Measurements from ENCODE around the gene MYO1H. TPM values are rescaled to one million over a fixed set of nuclear protein-coding genes. Genes with fewer than 3 reads are reported as not detected.
"Not testable (repeated sequence)": the region's sequence is repeated elsewhere in the genome, so short reads cannot be mapped to it uniquely, and the experiment has no call there.

MYO1H gene
- polyA plus RNA-seq, 4 donors: 1.6 TPM; not detected in 3

DNA sequence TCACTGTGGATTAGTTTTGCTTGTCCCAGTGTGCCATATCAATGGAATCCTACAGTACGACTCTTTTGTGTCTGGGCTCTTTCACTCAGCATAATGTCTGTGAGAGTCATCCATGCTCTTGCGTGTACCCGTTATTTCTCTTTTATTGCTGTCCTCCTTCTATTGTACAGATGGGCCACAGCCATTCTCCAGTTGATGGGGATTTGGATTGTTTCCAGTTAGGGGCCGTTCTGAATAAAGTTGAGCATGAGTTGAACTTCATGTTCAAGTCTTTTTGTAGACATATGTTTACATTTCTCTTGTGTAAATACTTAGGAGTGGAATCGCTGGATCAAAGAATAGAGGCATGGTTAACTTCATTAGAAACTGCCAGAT is 38.3 kb downstream of the MYO1H start:
- no peak overlapping the region for H3K4me3 ChIP-seq (ENCODE audit: low read depth in 1 of 3, low read length in 3 of 3)
- FAIRE-seq (no peak), DNase-seq (no peak)
- peaks cover 0 to 7% of the 10 kb centered on the region in 2 donors for H3K9me3 ChIP-seq (ENCODE audit: control insufficient read depth in 2 of 2, insufficient read depth in 1 of 2, low read depth in 1 of 2, low read length in 1 of 2)
- WGBS, 3 donors: 23 to 34% (median 25%) methylated on average over 5 of the region's 5 CpGs
- H3K27me3 ChIP-seq (ENCODE audit: control insufficient read depth in 3 of 3, insufficient read depth in 3 of 3, low read length in 3 of 3): peaks cover 0 to 5% (median 3%) of the 10 kb centered on the region in 3 donors
- no peaks in the 10 kb centered on the region for H3K36me3 ChIP-seq (ENCODE audit: control insufficient read depth in 3 of 3, insufficient read depth in 2 of 3, low read depth in 1 of 3, low read length in 3 of 3)
- H3K27ac ChIP-seq (ENCODE audit: low read depth in 1 of 3, low read length in 2 of 3): no peak overlapping the region
- peaks cover 0 to 5% (median 0%) of the 10 kb centered on the region in 3 donors for H3K4me1 ChIP-seq (ENCODE audit: control insufficient read depth in 3 of 3, insufficient read depth in 2 of 3, low read depth in 1 of 3, low read length in 2 of 3)

DNA sequence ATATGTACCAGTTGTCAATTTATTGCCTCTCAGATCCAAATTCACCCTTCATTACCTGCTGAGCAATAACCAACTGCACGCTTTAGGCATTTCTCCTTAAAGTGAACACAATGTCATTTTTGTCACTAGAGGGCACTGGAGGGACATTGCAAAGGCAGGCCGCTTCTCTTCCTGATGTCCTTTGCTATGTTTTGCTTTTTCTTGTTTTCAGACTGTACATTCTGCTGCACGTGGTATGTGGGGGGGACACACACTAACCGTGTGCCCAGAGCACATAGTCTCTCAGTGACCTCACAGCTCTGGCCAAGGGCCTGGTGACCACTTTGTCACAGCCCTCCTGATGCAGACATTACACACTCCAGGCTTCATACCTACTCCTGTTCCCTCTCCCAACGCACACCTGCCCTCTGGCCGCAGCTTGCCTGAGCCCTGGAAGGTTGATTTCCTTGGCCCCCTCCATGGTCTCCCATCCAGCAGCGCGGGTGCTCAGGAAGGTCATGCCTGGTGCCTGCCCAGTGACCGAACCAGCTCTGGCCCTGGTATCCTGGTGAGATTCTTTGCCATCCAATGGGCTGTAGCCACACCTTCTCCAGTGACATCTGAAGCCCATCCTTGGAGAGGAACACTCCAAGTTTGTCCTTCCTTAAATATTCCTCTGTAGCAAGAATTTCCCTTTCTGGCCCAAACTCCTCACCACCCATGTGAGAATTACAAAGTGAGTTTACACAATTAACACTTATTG is 39.9 kb downstream of the MYO1H start:
- 62 to 69% (median 65%) methylated on average over 9 of the region's 9 CpGs for WGBS, 3 donors
- H3K27ac ChIP-seq (ENCODE audit: low read depth in 1 of 3, low read length in 2 of 3): no peak overlapping the region
- no peak overlapping the region for H3K4me3 ChIP-seq (ENCODE audit: low read depth in 1 of 3, low read length in 3 of 3)
- H3K4me1 ChIP-seq (ENCODE audit: control insufficient read depth in 3 of 3, insufficient read depth in 2 of 3, low read depth in 1 of 3, low read length in 2 of 3): peaks cover 0 to 5% (median 0%) of the 10 kb centered on the region in 3 donors
- H3K9me3 ChIP-seq (ENCODE audit: control insufficient read depth in 2 of 2, insufficient read depth in 1 of 2, low read depth in 1 of 2, low read length in 1 of 2): peaks cover 0 to 7% of the 10 kb centered on the region in 2 donors
- FAIRE-seq (no peak), DNase-seq (peak; percentile 29 to 30)
- peaks cover 0 to 7% (median 3%) of the 10 kb centered on the region in 3 donors for H3K27me3 ChIP-seq (ENCODE audit: control insufficient read depth in 3 of 3, insufficient read depth in 3 of 3, low read length in 3 of 3)
- H3K36me3 ChIP-seq (ENCODE audit: control insufficient read depth in 3 of 3, insufficient read depth in 2 of 3, low read depth in 1 of 3, low read length in 3 of 3): no peaks in the 10 kb centered on the region

DNA sequence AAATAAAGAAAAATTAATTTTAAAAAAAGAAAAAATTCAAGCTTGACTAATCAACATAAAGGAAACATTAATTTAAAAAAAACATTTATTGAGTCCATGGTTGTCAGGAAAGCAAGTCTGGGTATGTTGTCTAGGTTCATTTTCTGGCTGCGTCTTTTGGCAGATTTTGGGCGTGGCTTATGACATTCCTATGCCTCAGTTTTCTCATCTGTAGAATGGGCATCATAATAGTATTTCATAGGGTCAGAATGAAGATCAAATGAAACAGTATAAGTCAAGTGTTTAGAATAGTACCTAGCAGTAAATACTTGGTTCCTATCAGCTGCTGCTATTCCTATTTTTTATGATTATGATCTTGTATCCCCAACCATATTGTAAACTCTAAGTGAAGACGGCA is 40.5 kb downstream of the MYO1H start:
- peaks cover 0 to 6% (median 3%) of the 10 kb centered on the region in 3 donors for H3K27me3 ChIP-seq (ENCODE audit: control insufficient read depth in 3 of 3, insufficient read depth in 3 of 3, low read length in 3 of 3)
- FAIRE-seq (no peak), DNase-seq (no peak)
- H3K4me3 ChIP-seq (ENCODE audit: low read depth in 1 of 3, low read length in 3 of 3): no peak overlapping the region
- H3K9me3 ChIP-seq (ENCODE audit: control insufficient read depth in 2 of 2, insufficient read depth in 1 of 2, low read depth in 1 of 2, low read length in 1 of 2): peaks cover 0 to 7% of the 10 kb centered on the region in 2 donors
- WGBS, 3 donors: 77 to 89% (median 80%) methylated on average over 3 of the region's 3 CpGs
- peaks cover 0 to 5% (median 0%) of the 10 kb centered on the region in 3 donors for H3K4me1 ChIP-seq (ENCODE audit: control insufficient read depth in 3 of 3, insufficient read depth in 2 of 3, low read depth in 1 of 3, low read length in 2 of 3)
- H3K27ac ChIP-seq (ENCODE audit: low read depth in 1 of 3, low read length in 2 of 3): no peak overlapping the region
- no peaks in the 10 kb centered on the region for H3K36me3 ChIP-seq (ENCODE audit: control insufficient read depth in 3 of 3, insufficient read depth in 2 of 3, low read depth in 1 of 3, low read length in 3 of 3)

DNA sequence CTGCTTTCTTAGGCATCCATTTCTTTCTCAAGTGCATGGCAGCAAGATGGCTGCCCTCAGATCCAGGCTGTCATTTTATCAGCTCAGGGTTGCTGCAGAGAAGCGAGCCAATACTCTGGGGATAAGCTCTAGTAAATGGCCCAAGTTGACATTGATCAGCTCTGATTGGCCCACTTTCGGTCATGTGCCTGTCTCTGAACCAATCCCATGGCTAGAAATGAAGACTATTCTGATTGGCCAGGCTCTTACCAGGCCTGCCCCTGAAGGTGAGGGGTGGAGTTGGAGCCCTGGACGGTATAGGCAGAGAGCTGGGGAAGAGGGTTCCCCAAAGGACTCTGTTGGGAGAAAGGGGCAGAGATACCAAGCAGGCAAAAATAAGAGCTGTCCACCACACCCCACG is 41.4 kb downstream of the MYO1H start:
- Histone ChIP-seq H3K4me3 (ENCODE audit: low read depth in 1 of 3, low read length in 3 of 3) (no peak overlapping the region), H3K4me1 (ENCODE audit: control insufficient read depth in 3 of 3, insufficient read depth in 2 of 3, low read depth in 1 of 3, low read length in 2 of 3) (peaks cover 0 to 5% (median 0%) of the 10 kb centered on the region in 3 donors), H3K27me3 (ENCODE audit: control insufficient read depth in 3 of 3, insufficient read depth in 3 of 3, low read length in 3 of 3) (peaks cover 0 to 5% (median 0%) of the 10 kb centered on the region in 3 donors), H3K36me3 (ENCODE audit: control insufficient read depth in 3 of 3, insufficient read depth in 2 of 3, low read depth in 1 of 3, low read length in 3 of 3) (no peaks in the 10 kb centered on the region), H3K27ac (ENCODE audit: low read depth in 1 of 3, low read length in 2 of 3) (no peak overlapping the region), H3K9me3 (ENCODE audit: control insufficient read depth in 2 of 2, insufficient read depth in 1 of 2, low read depth in 1 of 2, low read length in 1 of 2) (peaks cover 0 to 7% of the 10 kb centered on the region in 2 donors)
- FAIRE-seq (no peak), DNase-seq (no peak)
- WGBS, 3 donors: 65 to 75% (median 70%) methylated on average over 4 of the region's 4 CpGs

DNA sequence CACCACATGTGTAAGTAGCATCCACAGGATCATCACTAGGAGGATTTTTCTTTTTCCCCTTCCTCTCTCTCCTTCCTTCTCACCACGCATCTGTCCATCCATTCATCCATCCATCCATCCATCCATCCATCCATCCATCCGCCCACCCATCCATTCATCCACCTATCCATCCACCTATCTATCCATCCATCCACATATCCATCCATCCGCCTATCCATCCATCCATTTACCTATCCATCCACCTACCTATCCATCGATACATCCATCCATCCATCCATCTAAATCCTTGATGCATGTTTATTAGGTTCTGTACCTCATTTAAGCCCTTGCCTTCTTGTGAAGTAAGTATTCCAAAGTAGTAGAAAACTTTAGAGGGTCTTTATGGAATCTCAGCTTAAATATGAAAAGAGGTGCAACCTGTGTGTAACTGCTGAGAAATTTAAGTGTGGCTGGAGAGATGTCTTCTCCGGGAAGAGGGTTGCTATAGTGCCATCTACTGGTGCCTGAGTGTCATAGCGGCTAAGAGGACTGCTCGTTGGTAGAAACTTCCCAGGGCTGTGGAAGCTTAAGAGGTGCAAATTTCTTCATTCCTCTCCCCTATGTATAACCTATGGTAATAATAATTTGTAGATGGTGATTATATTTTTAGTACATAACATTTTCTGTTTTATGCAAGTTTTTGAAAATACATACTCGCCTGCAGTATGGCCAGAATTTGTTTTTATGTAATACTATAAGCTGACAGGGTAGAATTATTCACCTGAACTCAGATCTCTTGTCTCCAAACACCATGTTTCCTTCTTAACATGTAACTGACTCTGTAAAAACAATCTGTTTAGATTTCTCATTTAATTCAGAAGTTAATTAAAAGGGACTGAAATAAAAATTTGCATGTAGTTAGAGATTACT is 46.0 kb downstream of the MYO1H start:
- Histone ChIP-seq H3K4me1 (ENCODE audit: control insufficient read depth in 3 of 3, insufficient read depth in 2 of 3, low read depth in 1 of 3, low read length in 2 of 3) (no peaks in the 10 kb centered on the region), H3K36me3 (ENCODE audit: control insufficient read depth in 3 of 3, insufficient read depth in 2 of 3, low read depth in 1 of 3, low read length in 3 of 3) (no peaks in the 10 kb centered on the region), H3K9me3 (ENCODE audit: control insufficient read depth in 2 of 2, insufficient read depth in 1 of 2, low read depth in 1 of 2, low read length in 1 of 2) (no peaks in the 10 kb centered on the region), H3K27me3 (ENCODE audit: control insufficient read depth in 3 of 3, insufficient read depth in 3 of 3, low read length in 3 of 3) (peaks cover 0 to 5% (median 0%) of the 10 kb centered on the region in 3 donors), H3K4me3 (ENCODE audit: low read depth in 1 of 3, low read length in 3 of 3) (no peak overlapping the region), H3K27ac (ENCODE audit: low read depth in 1 of 3, low read length in 2 of 3) (no peak overlapping the region)
- FAIRE-seq: no peak
- DNase-seq: peak; percentile 51 to 60
- WGBS, 3 donors: 46 to 50% (median 48%) methylated on average over 8 of the region's 8 CpGs

DNA sequence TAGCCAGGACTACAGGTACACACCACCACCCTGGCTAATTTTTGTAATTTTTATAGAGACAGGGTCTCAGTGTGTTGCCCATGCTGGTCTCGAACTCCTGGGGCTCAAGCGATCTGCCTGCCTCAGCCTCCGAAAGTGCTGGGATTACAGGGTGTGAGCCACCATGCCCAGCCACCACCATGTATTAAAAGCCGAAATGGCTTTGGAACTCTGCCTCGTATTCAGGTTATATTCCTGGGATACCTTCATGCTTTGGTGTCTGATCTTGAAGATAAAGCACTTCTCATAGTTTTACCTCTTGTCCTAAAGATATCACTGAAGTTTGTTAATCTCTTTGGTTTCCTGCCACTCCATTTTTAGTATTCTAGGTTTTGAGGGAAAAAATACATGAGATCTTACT is 47.2 kb downstream of the MYO1H start:
- H3K4me1 ChIP-seq (ENCODE audit: control insufficient read depth in 3 of 3, insufficient read depth in 2 of 3, low read depth in 1 of 3, low read length in 2 of 3): no peaks in the 10 kb centered on the region
- H3K4me3 ChIP-seq (ENCODE audit: low read depth in 1 of 3, low read length in 3 of 3): no peak overlapping the region
- no peak for DNase-seq
- H3K27me3 ChIP-seq (ENCODE audit: control insufficient read depth in 3 of 3, insufficient read depth in 3 of 3, low read length in 3 of 3): peaks cover 0 to 2% (median 0%) of the 10 kb centered on the region in 3 donors
- no peak for FAIRE-seq
- WGBS, 3 donors: 80 to 88% (median 87%) methylated on average over 5 of the region's 5 CpGs
- H3K27ac ChIP-seq (ENCODE audit: low read depth in 1 of 3, low read length in 2 of 3): no peak overlapping the region
- no peaks in the 10 kb centered on the region for H3K9me3 ChIP-seq (ENCODE audit: control insufficient read depth in 2 of 2, insufficient read depth in 1 of 2, low read depth in 1 of 2, low read length in 1 of 2)
- no peaks in the 10 kb centered on the region for H3K36me3 ChIP-seq (ENCODE audit: control insufficient read depth in 3 of 3, insufficient read depth in 2 of 3, low read depth in 1 of 3, low read length in 3 of 3)

DNA sequence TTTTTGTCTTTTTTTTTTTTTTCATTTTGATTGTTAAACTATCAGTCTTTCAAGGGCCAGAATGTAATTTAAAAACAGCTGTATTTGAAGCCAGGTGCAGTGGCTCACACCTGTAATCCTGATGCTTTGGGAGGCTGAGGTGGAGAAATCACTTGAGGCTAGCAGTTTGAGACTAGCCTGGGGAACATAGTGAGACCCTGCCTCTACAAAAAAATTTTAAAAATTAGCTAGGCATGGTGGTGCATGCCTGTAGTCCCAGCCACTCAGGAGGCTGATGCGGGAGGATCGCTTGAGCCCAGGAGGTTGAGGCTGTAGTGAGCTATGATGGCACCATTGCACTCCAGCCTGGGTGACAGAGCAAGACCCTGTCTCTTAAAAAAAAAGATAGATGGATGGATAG is 57.1 kb downstream of the MYO1H start:
- WGBS, 3 donors: 97 to 98% (median 98%) methylated on average over 2 of the region's 2 CpGs

DNA sequence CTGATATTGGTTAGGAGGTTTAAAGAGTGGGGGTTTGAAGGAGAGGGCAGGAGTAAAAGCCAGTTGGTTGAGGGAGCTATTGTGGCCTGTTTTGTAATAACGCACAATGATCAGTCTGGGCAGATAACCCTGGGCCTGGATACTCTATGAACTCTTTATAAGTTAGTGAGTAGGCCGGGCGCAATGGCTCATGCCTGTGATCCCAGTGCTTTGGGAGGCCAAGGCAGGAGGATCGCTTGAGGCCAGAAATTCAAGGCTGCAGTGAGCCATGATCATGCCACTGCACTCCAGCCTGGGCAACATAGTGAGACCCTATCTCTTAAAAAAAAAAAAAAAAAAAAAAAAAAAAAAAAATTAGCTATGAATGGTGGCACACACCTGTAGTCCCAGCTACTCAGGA is 58.4 kb downstream of the MYO1H start:
- H3K36me3 ChIP-seq (ENCODE audit: control insufficient read depth in 3 of 3, insufficient read depth in 2 of 3, low read depth in 1 of 3, low read length in 3 of 3); H3K4me3 ChIP-seq (ENCODE audit: low read depth in 1 of 3, low read length in 3 of 3); H3K27me3 ChIP-seq (ENCODE audit: control insufficient read depth in 3 of 3, insufficient read depth in 3 of 3, low read length in 3 of 3); FAIRE-seq; H3K9me3 ChIP-seq (ENCODE audit: control insufficient read depth in 2 of 2, insufficient read depth in 1 of 2, low read depth in 1 of 2, low read length in 1 of 2); H3K4me1 ChIP-seq (ENCODE audit: control insufficient read depth in 3 of 3, insufficient read depth in 2 of 3, low read depth in 1 of 3, low read length in 2 of 3); DNase-seq; H3K27ac ChIP-seq (ENCODE audit: low read depth in 1 of 3, low read length in 2 of 3): not testable (repeated sequence)
- 95 to 98% (median 96%) methylated on average over 4 of the region's 4 CpGs for WGBS, 3 donors

More for the DNA sequence above, 57.1 kb downstream of the MYO1H start:
- not testable (repeated sequence) for H3K27ac ChIP-seq (ENCODE audit: low read depth in 1 of 3, low read length in 2 of 3); H3K4me3 ChIP-seq (ENCODE audit: low read depth in 1 of 3, low read length in 3 of 3); H3K36me3 ChIP-seq (ENCODE audit: control insufficient read depth in 3 of 3, insufficient read depth in 2 of 3, low read depth in 1 of 3, low read length in 3 of 3); FAIRE-seq; H3K4me1 ChIP-seq (ENCODE audit: control insufficient read depth in 3 of 3, insufficient read depth in 2 of 3, low read depth in 1 of 3, low read length in 2 of 3); H3K9me3 ChIP-seq (ENCODE audit: control insufficient read depth in 2 of 2, insufficient read depth in 1 of 2, low read depth in 1 of 2, low read length in 1 of 2); DNase-seq; H3K27me3 ChIP-seq (ENCODE audit: control insufficient read depth in 3 of 3, insufficient read depth in 3 of 3, low read length in 3 of 3)
